GM21381 (cell line): ENCODE data around the gene MAST4.

Experiments
- ATAC-seq: cut with Tn5 transposase; IDR thresholded peaks from one replicate; pipeline ENCODE4 v1.9.1; 2021; ENCODE audit warnings: mild to moderate bottlenecking, moderate library complexity; ENCODE audit not compliant: unreplicated experiment

MAST4 gene

GRCh38 chr5:67058998-67059743 lies 463.0 kb downstream of the MAST4 start:
- no peak for ATAC-seq

GRCh38 chr5:67059744-67060490 lies 463.7 kb downstream of the MAST4 start:
- ATAC-seq, result no peak

GRCh38 chr5:67061511-67061910 lies 465.3 kb downstream of the MAST4 start:
- ATAC-seq, result no peak

GRCh38 chr5:67063055-67063454 lies 466.9 kb downstream of the MAST4 start:
- no peak for ATAC-seq

- ATAC-seq, result no peak
Measured at GRCh38 chr5:67063791-67064190, 467.6 kb downstream of the MAST4 start.

GRCh38 chr5:67065237-67065636 lies 469.0 kb downstream of the MAST4 start:
- no peak for ATAC-seq

- ATAC-seq, result no peak
Measured at GRCh38 chr5:67065696-67066095, 469.5 kb downstream of the MAST4 start.

GRCh38 chr5:67066815-67067214 lies 470.6 kb downstream of the MAST4 start:
- ATAC-seq, result no peak

- no peak for ATAC-seq
Measured at GRCh38 chr5:67073045-67073680, 477.0 kb downstream of the MAST4 start.

- no peak for ATAC-seq
Measured at GRCh38 chr5:67077296-67077695, 481.1 kb downstream of the MAST4 start.

- no peak for ATAC-seq
Measured at GRCh38 chr5:67081261-67081660, 485.1 kb downstream of the MAST4 start.

GRCh38 chr5:67082941-67083340 lies 486.7 kb downstream of the MAST4 start:
- no peak for ATAC-seq

- ATAC-seq, result no peak
Measured at GRCh38 chr5:67085616-67086015, 489.4 kb downstream of the MAST4 start.

- ATAC-seq, result no peak
Measured at GRCh38 chr5:67089200-67089725, 493.1 kb downstream of the MAST4 start.

GRCh38 chr5:67090040-67090439 lies 493.8 kb downstream of the MAST4 start:
- no peak for ATAC-seq

GRCh38 chr5:67090593-67090992 lies 494.4 kb downstream of the MAST4 start:
- no peak for ATAC-seq

- no peak for ATAC-seq
Measured at GRCh38 chr5:67092535-67092934, 496.3 kb downstream of the MAST4 start.

GRCh38 chr5:67093279-67093678 lies 497.1 kb downstream of the MAST4 start:
- ATAC-seq, result no peak

GRCh38 chr5:67094476-67095300 lies 498.5 kb downstream of the MAST4 start:
- ATAC-seq, result no peak

GRCh38 chr5:67095346-67096171 lies 499.4 kb downstream of the MAST4 start:
- ATAC-seq, result no peak
